ENCODE results near the gene GDPGP1. TPM values are rescaled to one million over a fixed set of nuclear protein-coding genes. Genes with fewer than 3 reads are reported as not detected.

GDPGP1 gene
- total and polyA plus RNA-seq, 9 of the 15 experiments (the other 6 are each of a cell fraction or from before 2014, with no cell fraction given), result 0.78 to 6.1 (median 2.8) TPM

- peak; percentile 93 for TF ChIP-seq ZBTB5 (IDR thresholded peaks at IDR 0.05)
- TF ChIP-seq CCNT2 (IDR thresholded peaks at IDR 0.05; ENCODE audit: borderline replicate concordance, extremely low read depth, insufficient read length, low read depth, low read length), result peak; percentile 92
- TF ChIP-seq FOXJ3 (CRISPR knock-in tag; IDR thresholded peaks at IDR 0.05), result no peak
- TF ChIP-seq CTCF (IDR thresholded peaks at IDR 0.05 in 2 of 3, conservative IDR thresholded peaks at IDR 0.05 in 1 of 3; ENCODE audit: insufficient read depth in 2 of 3, low read depth in 1 of 3, low read length in 3 of 3), result no peak
- peak; percentile 57 for TF ChIP-seq ETV1 (tag; conservative IDR thresholded peaks at IDR 0.05; ENCODE audit: low read depth)
- TF ChIP-seq ZNF280B (CRISPR knock-in tag; IDR thresholded peaks at IDR 0.05), result no peak
- peak; percentile 89 for TF ChIP-seq ELF1 (tag; IDR thresholded peaks at IDR 0.05)
- TF ChIP-seq STAG1 (CRISPR knock-in tag; IDR thresholded peaks at IDR 0.05; ENCODE audit: borderline replicate concordance), result 0 out of 2 replicates have a peak, but pooled peaks have one; percentile 48
- no peak for TF ChIP-seq RFX7 (CRISPR knock-in tag; IDR thresholded peaks at IDR 0.05)
- no peak for TF ChIP-seq RBM25 (IDR thresholded peaks at IDR 0.05; ENCODE audit: low read depth, low read length, severe bottlenecking)
- TF ChIP-seq MNT (conservative IDR thresholded peaks at IDR 0.05), result peak; percentile 46 to 77
- no peak for TF ChIP-seq BRCA1 (IDR thresholded peaks at IDR 0.05)
- TF ChIP-seq BRCA1 (CRISPR knock-in tag; IDR thresholded peaks at IDR 0.05), result peak; percentile 87; the same call in 1 of the 2 replicates
- TF ChIP-seq E2F6 (IDR thresholded peaks at IDR 0.05; ENCODE audit: borderline replicate concordance in 1 of 2, extremely low read depth in 1 of 2, insufficient read depth in 1 of 2, insufficient read length in 1 of 2, low read depth in 1 of 2, low read length in 1 of 2, poor library complexity in 1 of 2, severe bottlenecking in 1 of 2), result peak in 1 of 2 experiments; percentile 57
- TF ChIP-seq USF1 (CRISPR knock-in tag; IDR thresholded peaks at IDR 0.05), result 0 out of 2 replicates have a peak, but pooled peaks have one; percentile 23
- TF ChIP-seq KDM1A (IDR thresholded peaks at IDR 0.05), result no peak
- TF ChIP-seq MAX (CRISPR knock-in tag; IDR thresholded peaks at IDR 0.05), result peak; percentile 62
Measured at GRCh38 chr15:90233387-90234095, 468 bp upstream of the GDPGP1 start, which contains the start of gene CIB1 (continued).

Measured in K562 (cell line).